IgD-negative memory B cell (primary cell): Measurements from ENCODE around the gene ANO8. TPM values are rescaled to one million over a fixed set of nuclear protein-coding genes. Genes with fewer than 3 reads are reported as not detected.

Experiments
- H3K27ac Mint-ChIP-seq, 3 donors: one replicate each; pipeline ENCODE4 v1.8.0; 2020 to 2022; ENCODE audit warnings: mild to moderate bottlenecking in 3 of 3, mixed read lengths in 3 of 3, moderate library complexity in 1 of 3
- H3K27me3 Mint-ChIP-seq: one replicate; pipeline ENCODE4 v1.8.0; 2021; ENCODE audit warnings: mixed read lengths
- H3K36me3 Mint-ChIP-seq: one replicate; pipeline ENCODE4 v1.8.0; 2020; ENCODE audit warnings: mild to moderate bottlenecking, mixed read lengths
- H3K4me1 Mint-ChIP-seq, 3 donors: one replicate each; pipeline ENCODE4 v1.8.0; 2020 to 2022; ENCODE audit warnings: mixed read lengths in 3 of 3, mild to moderate bottlenecking in 1 of 3
- H3K4me3 Mint-ChIP-seq, 4 donors: one replicate each; pipeline ENCODE4 v1.8.0; 2020 to 2022; ENCODE audit warnings: mild to moderate bottlenecking in 4 of 4, mixed read lengths in 4 of 4, moderate library complexity in 3 of 4
- H3K9me3 Mint-ChIP-seq, 3 donors: one replicate each; pipeline ENCODE4 v1.8.0; 2020 to 2021; ENCODE audit warnings: mixed read lengths in 3 of 3, mild to moderate bottlenecking in 1 of 3
- polyA plus RNA-seq: library from polyadenylated mRNA; unstranded; fragments of 300-500 nt; fragmentation: Illumina TruSeq; gene quantifications from one replicate; pipeline ENCODE4 v1.2.3, GENCODE V29; 2021

Gene ANO8
- polyA plus RNA-seq, 1 donor from 2014 or later: not detected

DNA sequence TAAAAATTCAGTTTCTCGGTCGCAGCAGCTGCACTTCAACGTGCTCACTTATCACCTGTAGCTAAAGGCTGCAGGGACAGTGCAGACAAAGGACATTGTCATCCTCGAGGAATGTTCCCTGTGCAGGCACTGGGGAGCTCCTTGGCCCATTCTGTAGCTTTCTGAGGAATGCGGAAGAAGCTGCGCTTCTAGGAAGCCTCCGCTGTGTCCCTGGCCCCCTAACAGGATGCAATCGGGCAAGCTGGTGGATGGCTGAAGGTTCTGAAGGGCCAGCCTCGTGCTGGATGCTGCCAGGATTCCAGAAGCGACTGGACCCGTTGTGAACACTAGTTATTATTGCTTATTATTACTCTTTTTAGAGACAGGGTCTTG lies 8.1 kb downstream of the ANO8 start:
- H3K4me3 Mint-ChIP-seq: peak overlapping the region in 1 of 4 donors; percentile 48
- H3K9me3 Mint-ChIP-seq: no peaks in the 10 kb centered on the region
- H3K27me3 Mint-ChIP-seq: peaks cover 12% of the 10 kb centered on the region
- H3K36me3 Mint-ChIP-seq: peaks cover 4% of the 10 kb centered on the region
- peak overlapping the region in 1 of 3 donors; percentile 35 for H3K27ac Mint-ChIP-seq
- peaks cover 0 to 4% (median 0%) of the 10 kb centered on the region in 3 donors for H3K4me1 Mint-ChIP-seq

DNA sequence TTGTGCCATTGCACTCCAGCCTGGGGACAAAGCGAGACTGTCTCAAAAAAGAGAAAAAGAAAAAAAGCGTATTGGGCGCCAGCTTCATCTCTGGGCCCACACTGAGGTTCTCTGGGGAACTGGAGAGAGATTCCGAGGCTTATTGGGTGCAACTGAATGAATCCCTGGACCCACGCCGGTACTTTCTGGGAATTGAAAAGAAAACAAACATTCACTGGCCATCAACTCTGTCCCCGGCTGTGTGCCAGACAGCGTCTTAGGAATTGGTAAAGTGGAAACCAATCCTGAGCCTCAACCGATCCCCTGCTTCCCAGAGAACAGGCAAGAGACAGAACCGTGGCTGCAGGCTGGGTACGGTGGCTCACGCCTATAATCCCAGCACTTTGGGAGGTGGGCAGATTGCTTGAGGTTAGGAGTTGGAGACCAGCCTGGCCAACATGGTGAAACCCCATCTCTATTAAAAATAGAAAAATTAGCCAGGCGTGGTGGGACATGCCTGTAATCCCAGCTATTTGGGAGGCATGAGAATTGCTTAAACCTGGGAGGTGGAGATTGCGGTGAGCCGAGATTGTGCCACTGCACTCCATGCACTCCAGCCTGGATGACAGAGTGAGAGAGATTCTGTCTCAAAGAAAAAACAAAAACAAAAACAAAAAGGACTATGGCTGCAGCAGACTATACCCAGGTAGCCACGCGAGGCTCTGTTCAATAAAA lies 8.6 kb downstream of the ANO8 start:
- H3K27ac Mint-ChIP-seq: peak overlapping the region in 1 of 3 donors; percentile 35
- peaks cover 11% of the 10 kb centered on the region for H3K27me3 Mint-ChIP-seq
- peak overlapping the region in 1 of 4 donors; percentile 53 for H3K4me3 Mint-ChIP-seq
- peaks cover 0 to 4% (median 0%) of the 10 kb centered on the region in 3 donors for H3K4me1 Mint-ChIP-seq
- no peaks in the 10 kb centered on the region for H3K9me3 Mint-ChIP-seq
- H3K36me3 Mint-ChIP-seq: peaks cover 4% of the 10 kb centered on the region

DNA sequence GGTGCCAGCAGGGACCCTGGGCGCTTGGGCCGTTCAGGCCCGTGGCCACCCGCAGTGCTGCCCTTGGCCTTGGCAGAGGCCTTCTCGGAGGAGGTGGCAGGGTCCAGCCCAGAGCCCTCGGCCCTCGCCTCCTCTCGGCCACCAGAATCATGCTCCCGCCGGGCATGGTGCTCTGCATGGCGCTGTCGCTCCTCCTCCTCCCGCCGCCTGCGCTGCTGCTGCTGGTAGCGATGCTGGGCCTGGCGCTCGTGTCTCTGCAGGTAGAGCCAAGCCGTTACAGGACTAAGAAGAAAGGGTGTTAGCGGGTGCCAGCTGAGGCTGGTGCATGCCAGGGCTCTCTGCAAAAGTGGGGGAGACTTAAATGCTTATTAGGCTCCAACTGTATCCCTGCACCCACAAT lies 9.5 kb downstream of the ANO8 start:
- Mint-ChIP-seq H3K27ac (no peak overlapping the region), H3K36me3 (peaks cover 4% of the 10 kb centered on the region), H3K4me3 (no peak overlapping the region), H3K4me1 (peaks cover 0 to 4% (median 0%) of the 10 kb centered on the region in 3 donors), H3K9me3 (no peaks in the 10 kb centered on the region), H3K27me3 (peaks cover 3% of the 10 kb centered on the region)

DNA sequence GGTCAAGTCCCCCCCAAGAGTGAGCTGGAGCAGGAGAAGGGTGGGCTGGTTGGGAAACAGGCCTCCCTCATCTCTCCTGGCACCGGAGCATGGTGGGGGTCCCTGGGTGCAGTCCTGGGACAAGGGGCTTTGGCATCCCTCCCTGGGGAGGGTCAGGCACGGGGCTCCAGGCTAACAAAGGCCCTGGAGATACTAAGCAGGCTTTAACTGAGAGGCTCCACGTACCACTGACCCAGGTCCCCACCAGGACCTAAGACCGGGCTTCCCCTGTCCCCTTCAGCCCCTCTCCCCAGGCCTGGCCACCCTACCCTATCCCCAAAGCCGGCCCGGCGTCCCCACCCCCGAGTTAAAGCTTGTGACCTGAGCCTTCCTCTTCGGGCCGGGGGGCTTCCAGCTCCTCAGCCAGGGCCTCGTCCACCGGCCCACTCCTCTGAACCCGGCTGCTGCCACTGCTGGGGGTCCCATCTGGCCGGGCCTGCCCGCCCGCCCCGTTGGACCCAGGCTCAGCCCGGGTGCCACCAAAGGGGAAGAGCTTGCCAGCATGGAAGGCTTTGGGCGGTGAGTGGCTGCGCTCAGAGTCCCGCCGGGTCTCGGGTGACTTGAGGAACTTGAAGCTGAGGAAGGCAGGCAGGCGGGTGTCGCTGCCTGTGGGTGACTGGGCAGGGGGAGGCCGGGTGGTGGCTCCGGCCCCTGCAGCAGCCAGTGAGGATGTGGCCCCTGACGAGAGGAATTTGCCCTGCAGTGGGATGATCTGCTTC lies 10.1 kb downstream of the ANO8 start:
- H3K9me3 Mint-ChIP-seq: no peaks in the 10 kb centered on the region
- H3K27me3 Mint-ChIP-seq: no peaks in the 10 kb centered on the region
- no peak overlapping the region for H3K4me3 Mint-ChIP-seq
- H3K4me1 Mint-ChIP-seq: peaks cover 0 to 2% (median 0%) of the 10 kb centered on the region in 3 donors
- H3K27ac Mint-ChIP-seq: no peak overlapping the region
- peaks cover 4% of the 10 kb centered on the region for H3K36me3 Mint-ChIP-seq

DNA sequence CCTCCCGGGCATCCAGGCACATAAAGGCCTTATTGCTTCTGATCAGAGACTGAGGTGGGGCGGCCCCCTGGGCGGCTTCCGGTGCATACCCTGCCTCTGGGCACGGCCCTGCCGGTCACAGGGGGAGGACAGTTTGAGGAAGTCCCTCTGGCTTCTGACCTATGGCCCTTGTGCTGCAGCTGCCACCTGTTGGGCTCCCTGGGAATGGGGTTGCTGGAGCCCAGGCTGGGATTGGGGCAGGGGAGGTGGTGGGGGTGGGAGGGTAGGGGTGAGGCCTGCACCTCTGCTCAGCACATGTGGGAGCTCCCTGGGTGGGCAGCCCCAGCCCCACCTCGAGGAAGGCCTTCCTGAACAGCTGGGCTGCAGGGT lies 10.7 kb downstream of the ANO8 start:
- Mint-ChIP-seq H3K36me3 (peaks cover 4% of the 10 kb centered on the region), H3K9me3 (no peaks in the 10 kb centered on the region), H3K27me3 (no peaks in the 10 kb centered on the region), H3K4me1 (peaks cover 0 to 2% (median 0%) of the 10 kb centered on the region in 3 donors), H3K27ac (no peak overlapping the region), H3K4me3 (no peak overlapping the region)

DNA sequence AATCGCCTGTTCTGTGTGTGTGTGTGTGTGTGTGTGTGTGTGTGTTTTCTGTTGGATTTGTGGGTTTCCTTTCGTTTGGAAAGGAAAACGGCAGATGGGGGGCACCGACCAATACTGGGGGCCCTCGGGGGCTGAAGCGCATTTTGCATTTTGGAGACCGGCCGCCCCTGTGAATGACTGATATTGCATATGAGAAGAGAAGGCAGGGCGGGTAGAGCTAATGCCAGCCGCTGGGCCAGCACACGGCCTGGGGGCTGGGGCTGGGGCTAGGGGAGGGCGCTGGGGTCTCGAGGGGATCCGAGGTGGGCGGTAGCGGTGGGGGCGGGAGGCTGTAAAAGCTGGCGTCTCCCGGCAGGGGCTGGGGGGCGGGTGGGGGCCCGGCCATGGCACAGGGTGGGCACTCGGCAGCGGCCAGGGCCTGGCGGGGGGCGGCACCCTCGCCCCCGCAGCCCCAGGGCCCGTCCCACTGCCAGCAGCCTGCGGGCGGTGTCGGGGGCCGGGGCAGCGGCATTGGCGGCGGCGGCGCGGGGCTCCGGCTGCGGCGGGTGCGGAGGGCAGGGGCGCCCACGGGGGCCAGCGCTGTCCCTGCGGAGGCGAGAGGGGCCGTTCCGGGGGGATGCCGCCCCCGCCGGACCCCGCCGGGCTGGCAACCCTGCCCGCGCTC lies 11.2 kb downstream of the ANO8 start:
- Mint-ChIP-seq H3K9me3 (no peaks in the 10 kb centered on the region), H3K27me3 (no peaks in the 10 kb centered on the region), H3K4me3 (peak overlapping the region in 1 of 4 donors; percentile 60), H3K27ac (no peak overlapping the region), H3K36me3 (peaks cover 4% of the 10 kb centered on the region), H3K4me1 (peaks cover 0 to 2% (median 0%) of the 10 kb centered on the region in 3 donors)

DNA sequence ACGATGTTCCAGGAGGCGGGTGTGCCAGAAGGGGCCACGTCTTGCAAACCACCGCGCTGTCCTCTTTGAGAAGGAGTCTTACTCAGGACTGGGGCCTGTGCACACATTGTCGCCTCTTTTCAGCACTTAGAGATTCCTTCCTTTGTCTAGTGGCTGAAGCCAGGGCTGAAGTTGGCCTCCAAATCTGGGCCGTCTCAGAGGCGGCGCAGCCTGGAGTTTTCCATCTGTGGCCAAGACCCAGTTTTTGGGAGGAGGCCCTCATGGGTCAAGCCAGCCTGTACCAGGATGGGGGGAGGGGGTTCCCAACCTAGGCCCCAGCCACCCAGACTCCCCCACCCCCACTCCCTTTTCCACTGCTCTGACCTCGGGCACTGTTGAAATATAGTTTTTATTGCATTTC lies 11.8 kb downstream of the ANO8 start:
- H3K9me3 Mint-ChIP-seq: no peaks in the 10 kb centered on the region
- peaks cover 4% of the 10 kb centered on the region for H3K36me3 Mint-ChIP-seq
- no peaks in the 10 kb centered on the region for H3K27me3 Mint-ChIP-seq
- H3K4me3 Mint-ChIP-seq: peak overlapping the region in 1 of 4 donors; percentile 49
- no peak overlapping the region for H3K27ac Mint-ChIP-seq
- peaks cover 0 to 1% (median 0%) of the 10 kb centered on the region in 3 donors for H3K4me1 Mint-ChIP-seq

DNA sequence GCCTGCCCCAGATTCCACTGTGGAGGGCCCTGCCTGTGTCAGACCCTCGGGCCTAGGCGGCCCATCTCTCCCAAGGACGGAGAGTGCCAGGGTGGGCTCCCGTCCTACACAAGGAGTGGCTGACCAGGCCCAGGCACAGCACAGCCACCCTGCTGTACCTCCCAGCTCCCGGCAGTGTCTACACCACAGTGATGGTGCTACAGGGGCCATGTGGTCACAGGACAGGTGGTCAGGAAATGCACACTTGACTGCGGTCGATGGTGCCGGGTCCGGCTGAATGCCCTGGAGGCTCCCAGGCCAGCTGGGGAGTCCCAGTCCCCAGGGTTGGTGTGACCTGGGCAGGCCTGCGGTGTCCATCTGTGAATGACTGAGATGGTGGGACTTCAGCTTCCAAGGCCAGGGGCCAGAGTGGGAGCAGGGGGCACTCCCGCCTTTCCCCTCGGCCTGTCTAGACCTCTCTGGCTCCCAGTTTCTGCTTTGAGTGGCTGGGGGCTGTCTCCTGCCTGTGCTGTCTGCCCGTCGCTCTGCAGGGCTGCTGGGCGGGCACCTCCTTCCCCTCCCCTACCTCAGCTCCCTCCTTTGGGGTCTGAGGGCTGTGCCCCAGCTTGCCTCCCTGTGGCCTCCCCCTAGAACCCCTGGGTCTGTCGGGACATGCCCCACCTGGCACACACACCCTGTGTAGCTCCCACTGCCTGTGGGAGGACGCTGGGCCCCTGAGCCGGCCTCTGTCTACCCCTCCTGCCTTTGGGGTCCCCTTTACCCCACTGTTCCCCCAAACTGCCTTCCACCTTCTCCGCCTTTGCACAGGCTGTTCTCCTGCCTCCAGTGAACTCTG lies 12.8 kb downstream of the ANO8 start:
- no peaks in the 10 kb centered on the region for H3K27me3 Mint-ChIP-seq
- no peaks in the 10 kb centered on the region for H3K4me1 Mint-ChIP-seq
- peaks cover 5% of the 10 kb centered on the region for H3K36me3 Mint-ChIP-seq
- no peak overlapping the region for H3K4me3 Mint-ChIP-seq
- no peak overlapping the region for H3K27ac Mint-ChIP-seq
- no peaks in the 10 kb centered on the region for H3K9me3 Mint-ChIP-seq

DNA sequence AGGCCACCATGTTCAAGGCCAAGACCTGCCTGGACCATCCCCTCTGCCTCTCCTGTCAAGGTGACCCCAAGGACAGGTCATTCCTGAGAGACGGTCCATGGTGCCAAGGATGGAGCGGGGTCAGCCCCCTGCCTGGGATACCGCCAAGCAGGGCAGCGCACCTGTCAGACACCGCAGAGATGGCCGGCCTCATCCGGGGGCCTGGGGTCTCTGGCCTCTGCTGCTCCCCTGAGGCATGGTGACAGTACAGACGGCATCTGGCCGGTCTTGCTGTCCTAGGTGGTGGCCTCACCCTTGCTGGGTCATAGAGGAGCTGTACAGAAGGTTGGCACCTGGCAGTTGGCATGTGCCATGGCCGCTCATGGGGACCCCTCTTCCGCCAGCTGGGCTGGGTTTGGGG lies 14.2 kb downstream of the ANO8 start:
- Mint-ChIP-seq H3K9me3 (no peaks in the 10 kb centered on the region), H3K36me3 (peaks cover 11% of the 10 kb centered on the region), H3K4me3 (no peak overlapping the region), H3K4me1 (no peaks in the 10 kb centered on the region), H3K27me3 (no peaks in the 10 kb centered on the region), H3K27ac (no peak overlapping the region)

DNA sequence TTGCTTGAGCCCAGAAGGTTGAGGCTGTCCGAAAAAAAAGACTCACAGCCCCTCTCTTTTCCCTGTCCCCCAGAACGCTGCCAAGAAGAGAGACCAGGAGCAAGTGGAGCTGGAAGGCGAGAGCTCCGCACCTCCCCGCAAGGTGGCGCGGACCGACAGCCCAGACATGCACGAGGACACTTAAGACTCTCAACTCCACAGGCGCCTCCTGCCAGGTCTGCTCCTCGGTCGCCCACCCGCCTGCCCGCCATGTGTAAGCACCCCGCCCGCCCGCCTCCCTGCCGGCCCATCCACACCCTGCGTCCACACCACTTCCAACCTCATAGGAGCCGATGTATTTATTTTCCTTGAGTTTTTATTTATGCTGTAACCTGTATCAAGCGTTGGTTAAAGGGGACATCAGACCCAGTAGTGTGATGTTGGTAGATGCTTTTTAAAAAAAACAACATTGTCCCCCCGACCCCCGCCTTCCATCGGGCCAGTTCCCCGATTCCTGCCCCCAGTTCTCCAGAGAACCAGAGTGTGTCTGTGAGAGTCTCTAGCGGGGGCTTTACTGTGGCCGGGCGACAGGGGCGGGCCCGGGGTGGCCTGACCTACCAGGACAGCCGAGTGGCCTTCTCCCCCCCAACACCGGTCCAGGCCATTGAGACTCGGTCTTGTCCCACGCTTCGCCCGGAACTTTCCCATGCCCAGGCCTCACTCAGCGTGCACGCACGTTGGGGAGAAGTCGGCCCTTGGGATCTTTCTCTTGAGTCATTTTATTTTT lies 15.0 kb downstream of the ANO8 start:
- Mint-ChIP-seq H3K4me3 (no peak overlapping the region), H3K4me1 (no peaks in the 10 kb centered on the region), H3K36me3 (peaks cover 11% of the 10 kb centered on the region), H3K27ac (no peak overlapping the region), H3K9me3 (no peaks in the 10 kb centered on the region), H3K27me3 (no peaks in the 10 kb centered on the region)

DNA sequence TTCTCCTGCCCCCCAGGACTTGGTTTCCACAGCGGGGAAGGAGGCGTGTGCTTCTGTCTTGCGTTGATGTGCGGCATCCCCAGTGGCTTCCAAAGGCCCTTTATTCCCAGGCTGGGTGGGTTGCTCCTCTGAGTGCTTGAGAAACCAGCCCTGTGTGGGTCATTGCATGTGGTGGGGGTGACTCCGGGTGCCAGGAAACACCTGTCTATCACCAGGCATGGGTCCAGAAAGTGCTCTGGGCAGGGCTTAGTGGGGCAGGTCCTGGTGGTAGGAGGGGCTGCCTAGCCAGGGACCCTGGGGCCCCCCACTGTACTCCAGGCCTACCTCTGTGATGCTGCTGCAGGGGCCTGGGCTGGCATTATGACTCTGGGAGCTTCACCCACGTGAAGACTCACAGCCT lies 15.7 kb downstream of the ANO8 start:
- no peak overlapping the region for H3K27ac Mint-ChIP-seq
- no peaks in the 10 kb centered on the region for H3K27me3 Mint-ChIP-seq
- no peak overlapping the region for H3K4me3 Mint-ChIP-seq
- H3K36me3 Mint-ChIP-seq: peaks cover 12% of the 10 kb centered on the region
- no peaks in the 10 kb centered on the region for H3K4me1 Mint-ChIP-seq
- H3K9me3 Mint-ChIP-seq: no peaks in the 10 kb centered on the region

DNA sequence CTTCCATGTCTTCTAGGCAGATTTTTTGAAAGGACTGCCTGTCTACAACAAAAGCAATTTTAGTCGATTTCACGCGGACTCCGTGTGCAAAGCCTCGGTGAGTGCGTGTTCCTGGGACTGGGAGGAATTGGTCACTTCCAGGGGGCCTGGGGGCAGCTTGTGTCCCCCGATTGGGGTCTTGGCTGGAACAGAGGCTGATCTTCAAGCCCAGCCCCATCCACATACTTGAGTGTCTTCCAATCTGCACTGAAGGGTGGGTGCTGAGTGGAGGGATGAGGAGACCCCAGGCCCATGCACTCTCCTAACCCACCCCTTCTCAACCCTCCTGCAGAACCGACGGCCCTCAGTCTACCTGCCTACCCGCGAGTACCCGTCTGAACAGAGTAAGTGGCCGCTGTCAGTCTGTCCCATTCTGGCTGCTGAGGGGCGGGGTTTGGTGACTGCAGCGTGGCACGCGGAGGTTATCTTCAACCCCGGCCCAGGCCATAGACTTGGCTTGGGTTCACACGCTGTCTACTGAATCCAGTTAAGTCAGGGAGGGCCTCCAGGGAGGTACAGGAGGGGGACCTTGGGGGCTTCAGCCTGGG lies 20.6 kb downstream of the ANO8 start:
- H3K4me1 Mint-ChIP-seq: peaks cover 4 to 16% (median 12%) of the 10 kb centered on the region in 3 donors
- H3K9me3 Mint-ChIP-seq: no peaks in the 10 kb centered on the region
- H3K27ac Mint-ChIP-seq: no peak overlapping the region
- H3K27me3 Mint-ChIP-seq: no peaks in the 10 kb centered on the region
- peak overlapping the region in 1 of 4 donors; percentile 32 for H3K4me3 Mint-ChIP-seq
- H3K36me3 Mint-ChIP-seq: peaks cover 9% of the 10 kb centered on the region

DNA sequence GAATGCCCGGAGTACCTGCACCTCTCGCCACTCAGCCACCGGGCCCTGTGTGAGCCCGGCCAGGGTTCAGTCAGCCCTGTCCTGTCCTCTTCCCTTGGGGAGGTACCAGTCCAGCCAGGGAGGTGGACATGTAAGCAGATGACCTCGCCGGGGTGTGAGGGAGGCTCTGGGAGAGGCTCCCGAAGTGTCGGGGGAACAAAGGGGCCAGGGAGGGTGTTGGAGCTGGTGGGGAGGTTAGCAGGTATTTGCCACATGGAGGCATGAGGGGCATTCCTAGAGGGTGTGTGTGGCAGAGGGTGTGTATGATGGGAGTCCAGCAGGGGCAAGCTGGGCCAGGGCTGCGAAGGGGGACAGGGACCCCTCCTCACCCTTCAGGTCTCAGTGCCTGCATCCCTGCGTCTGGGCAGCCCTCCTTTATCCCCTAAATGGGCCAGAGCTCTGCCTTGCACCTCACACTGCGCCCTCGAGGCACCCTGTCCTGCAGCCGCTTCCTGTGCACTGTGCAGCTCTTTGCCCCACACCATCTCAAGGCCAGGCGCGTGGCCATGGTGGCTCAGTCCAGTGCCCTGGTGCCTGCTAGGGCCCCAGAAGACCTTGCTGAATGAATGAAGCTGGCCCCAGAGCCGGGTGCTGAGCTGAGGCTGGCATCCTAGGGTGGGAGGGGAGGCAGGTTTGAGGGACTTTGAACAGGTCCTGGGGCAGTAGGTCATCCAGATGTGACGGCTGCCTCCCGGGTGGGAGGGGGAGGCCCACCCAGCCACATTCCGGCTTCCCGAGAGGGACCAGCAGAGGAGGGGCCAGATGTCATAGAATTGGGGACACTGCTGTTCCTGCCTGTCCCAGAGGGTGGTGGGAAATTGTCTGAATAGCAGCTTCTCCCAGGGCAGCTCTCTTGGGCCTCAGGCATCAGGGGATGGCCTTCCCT lies 22.2 kb downstream of the ANO8 start:
- no peaks in the 10 kb centered on the region for H3K9me3 Mint-ChIP-seq
- peaks cover 6 to 23% (median 20%) of the 10 kb centered on the region in 3 donors for H3K4me1 Mint-ChIP-seq
- H3K4me3 Mint-ChIP-seq: peak overlapping the region in 1 of 4 donors; percentile 83
- peaks cover 9% of the 10 kb centered on the region for H3K36me3 Mint-ChIP-seq
- no peak overlapping the region for H3K27ac Mint-ChIP-seq
- no peaks in the 10 kb centered on the region for H3K27me3 Mint-ChIP-seq
